HuH-7.5 (cell line): ENCODE data around the gene HLA-DMB.
"Not testable (repeated sequence)": the region's sequence is repeated elsewhere in the genome, so short reads cannot be mapped to it uniquely, and the experiment has no call there.

Source experiments
- DNase-seq: peaks from one replicate; pipeline ENCODE4 v3.0.0; 2011; ENCODE audit warnings: low spot score

HLA-DMB gene

DNA sequence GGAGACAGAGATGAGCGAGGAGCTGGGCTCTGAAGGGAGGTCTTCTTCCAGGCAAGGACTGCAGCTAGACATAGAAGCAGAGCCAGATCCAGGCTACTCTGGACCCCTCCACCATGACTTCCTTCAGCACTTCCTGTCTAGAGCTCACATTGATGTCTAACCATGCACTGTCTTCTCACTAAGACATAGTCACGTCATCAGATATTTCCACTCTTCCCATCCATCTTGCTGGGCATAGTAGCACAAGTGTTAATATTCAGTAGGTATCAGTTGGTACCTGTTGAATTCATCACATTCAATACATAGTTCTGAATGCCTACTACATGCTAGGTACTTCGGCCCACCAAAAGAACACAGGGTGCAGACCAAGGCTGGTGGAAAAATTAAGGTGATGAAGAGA is 9.2 kb upstream of the HLA-DMB start:
- no peak for DNase-seq

DNA sequence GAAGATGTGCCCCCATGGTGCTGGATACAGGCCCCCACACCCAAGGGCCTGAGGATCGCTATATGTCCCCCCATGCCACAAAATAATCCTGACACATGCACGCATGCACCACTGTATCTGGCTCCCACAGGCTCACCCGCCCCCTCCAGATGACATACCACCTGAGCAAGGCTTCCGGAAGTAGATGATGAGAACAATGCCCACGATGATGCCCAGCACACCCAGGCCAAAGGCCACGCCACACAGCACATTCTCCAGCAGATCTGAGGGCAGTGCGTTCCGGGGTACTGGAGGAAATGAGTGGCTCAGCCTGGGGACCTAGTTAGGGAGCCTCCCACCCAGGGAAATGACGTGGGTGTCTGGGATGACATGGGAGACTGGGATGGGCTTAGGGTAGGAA is 8.3 kb upstream of the HLA-DMB start:
- DNase-seq = no peak

DNA sequence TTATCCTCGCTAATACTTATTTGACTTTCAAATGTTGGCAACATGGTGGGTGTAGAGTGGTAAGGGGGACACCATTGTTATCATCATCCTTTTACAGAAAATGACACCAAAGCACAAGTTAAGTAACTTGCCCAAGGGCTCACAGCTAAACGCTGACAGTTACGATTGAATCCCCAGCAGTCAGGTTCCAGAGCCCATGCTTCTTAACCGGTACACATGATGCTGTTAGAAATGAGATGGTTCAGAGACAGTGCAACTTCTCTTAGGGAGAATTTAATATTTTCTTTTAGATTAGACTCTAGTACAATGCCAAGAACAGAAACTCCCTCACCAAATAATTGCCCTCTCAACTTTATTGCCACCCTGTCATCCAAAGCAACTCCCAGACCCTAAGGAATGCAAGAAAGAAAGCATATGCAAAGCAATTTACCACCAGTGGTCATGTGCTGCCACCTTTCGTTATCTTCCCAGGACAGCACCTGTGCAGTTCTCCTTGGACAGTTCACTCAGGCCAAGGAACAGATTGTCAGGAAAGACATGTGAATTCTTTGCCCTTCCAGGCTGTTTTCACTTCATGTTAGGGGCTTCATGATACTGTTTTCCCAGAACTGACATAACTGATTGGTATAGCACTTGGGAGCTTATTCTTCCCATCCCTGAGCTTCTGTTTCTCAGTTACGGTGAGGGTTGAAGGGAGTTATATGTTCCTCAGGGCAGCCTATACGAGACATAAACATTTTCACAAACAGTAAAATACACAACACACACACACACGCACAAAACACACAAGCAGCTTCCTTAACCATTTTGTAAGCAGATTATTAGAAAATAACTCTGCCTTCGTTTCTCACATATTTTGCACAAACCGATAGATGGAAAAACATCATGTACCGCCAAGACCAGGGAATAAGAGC is 7.0 kb upstream of the HLA-DMB start:
- no peak for DNase-seq

GRCh38 chr6:32946893-32947292 is 6.1 kb upstream of the HLA-DMB start:
- DNase-seq = no peak

DNA sequence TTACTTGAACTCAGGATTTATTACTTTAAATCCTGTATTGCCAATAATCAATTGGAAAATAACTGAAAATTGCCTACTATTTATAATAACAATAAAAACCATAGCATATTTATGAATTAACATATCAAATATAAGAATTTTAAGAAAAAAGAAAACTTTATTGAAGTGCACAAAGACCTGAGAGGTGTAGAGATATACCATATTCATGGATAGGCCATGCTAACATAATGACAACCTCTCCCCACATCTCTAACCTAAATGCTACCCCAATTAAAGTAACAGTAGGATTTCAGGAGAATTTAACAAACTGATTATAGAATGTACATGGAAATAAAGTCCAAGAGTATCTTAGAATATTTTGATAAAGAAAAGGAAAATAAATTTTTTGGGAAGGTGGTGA is 5.1 kb upstream of the HLA-DMB start:
- no peak for DNase-seq

- DNase-seq = no peak
Measured at GRCh38 chr6:32945108-32945760, 4.4 kb upstream of the HLA-DMB start.

- DNase-seq = no peak
Measured at GRCh38 chr6:32943864-32944649, 3.2 kb upstream of the HLA-DMB start.

DNA sequence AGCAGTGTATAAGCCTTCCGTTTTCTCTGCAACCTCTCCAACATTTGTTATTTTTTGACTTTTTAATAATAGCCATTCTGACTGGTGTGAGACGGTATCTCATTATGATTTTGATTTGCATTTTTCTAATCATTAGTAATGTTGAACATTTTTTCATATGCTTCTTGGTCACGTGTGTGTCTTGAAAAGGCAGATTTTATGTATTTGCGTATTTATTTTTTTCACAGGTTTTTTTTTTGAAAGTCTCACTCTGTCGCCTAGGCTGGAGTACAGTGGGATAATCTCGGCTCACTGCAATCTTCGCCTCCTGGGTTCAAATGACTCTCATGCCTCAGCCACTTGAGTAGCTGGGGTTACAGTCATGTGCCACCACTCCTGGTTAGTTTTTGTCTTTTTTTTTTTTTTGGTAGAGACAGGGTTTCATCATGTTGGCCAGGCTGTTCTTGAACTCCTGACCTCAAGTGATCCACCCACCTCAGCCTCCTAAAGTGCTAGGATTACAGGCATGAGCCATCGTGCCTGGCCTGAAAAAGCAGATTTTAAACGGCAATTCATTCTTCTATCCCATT is 1.8 kb upstream of the HLA-DMB start:
- DNase-seq = not testable (repeated sequence)

GRCh38 chr6:32941214-32941768 is 463 bp upstream of the HLA-DMB start:
- no peak for DNase-seq

DNA sequence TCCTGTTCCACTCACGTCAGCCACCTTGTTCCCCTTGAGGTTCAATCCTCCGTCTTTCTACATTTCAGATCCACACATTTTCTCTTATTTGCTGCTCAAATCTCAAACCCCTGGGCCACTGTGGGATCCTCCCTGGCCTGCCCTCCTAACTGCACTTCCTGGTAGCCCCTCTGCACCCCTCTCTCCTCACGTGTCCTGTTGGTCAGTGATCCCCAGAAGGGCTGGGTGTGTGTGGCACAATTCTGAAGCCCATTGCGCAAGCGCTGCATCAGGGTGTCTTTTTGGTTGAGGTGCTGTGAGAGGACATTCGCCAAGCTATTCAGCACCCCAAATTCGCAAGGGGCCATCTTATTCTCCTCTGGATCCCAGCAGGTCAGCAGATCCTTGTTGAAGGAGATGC is 2.3 kb downstream of the HLA-DMB start:
- no peak for DNase-seq

DNA sequence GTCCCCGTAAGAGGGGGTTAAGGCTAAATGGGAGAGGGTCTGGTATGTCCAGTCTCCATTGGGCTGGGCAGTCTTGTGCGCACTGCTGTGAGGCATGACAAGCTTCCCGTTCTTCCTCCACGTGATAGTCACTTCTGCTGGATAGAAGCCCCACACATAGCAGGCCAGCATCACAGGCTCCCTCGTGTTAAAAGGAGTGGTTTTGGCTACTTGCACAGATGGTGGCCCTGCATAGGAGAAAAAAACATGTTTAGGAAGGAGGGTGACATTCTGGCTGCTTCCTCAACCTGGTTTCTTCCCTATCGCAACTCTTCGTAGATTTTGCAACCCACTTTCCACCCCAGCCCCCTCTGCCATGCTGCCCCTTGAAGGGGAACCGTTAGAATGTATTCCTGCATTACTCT is 3.6 kb downstream of the HLA-DMB start:
- no peak for DNase-seq

- DNase-seq = no peak
Measured at GRCh38 chr6:32936239-32937152, 4.3 kb downstream of the HLA-DMB start.

DNA sequence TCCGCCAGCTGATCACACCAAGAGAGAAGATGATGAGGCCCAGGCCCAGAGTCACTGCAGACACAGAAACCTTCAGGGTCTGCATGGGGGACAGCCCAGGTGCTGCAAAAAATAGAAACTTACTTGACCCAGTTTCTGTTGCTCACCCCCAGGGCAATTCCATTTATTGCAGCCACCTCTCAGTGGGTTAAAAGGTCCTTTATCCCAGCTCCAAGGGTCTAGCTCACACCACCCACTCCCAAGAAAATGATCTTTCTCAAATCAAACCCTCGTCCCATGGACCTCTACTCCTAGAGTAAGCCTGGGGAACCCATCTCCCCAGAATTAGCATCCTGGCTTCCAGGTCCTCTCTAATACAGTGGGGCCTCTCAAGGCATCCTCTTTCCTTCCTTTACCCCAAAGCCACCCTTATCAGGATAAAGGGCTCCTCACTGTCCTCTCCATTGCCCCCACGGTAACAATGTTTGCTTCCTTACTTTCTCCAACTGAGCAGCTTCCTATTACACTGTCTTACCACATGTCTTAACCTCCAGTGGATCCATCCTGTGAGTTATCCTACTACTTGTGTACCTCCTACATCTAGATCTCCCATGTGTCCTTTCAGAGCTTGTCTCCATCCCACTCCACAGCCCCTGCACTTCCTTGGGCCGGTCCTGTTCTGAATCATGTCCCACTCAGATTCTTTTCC is 5.1 kb downstream of the HLA-DMB start:
- DNase-seq = no peak

DNA sequence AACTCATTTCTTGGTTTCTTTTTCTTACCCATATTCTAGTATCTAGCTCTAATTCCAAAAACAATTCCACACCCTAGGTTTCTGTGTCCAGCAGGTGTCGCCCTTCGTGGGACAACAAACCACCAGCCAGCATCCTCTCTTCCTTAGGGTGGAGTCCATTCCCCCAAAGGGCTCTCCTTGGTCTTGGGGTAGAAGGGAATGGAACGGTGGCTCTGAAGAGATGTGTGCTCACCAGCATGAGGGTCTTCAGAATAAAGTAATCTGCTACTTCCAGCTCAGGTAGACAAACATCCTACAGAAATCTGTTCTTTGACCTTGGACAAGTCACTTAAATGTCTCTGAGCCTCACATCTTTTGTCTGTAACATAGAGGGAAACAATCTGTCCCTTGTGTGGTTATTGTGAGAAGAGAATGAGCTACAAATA is 7.2 kb downstream of the HLA-DMB start:
- peak; percentile 25 for DNase-seq

DNA sequence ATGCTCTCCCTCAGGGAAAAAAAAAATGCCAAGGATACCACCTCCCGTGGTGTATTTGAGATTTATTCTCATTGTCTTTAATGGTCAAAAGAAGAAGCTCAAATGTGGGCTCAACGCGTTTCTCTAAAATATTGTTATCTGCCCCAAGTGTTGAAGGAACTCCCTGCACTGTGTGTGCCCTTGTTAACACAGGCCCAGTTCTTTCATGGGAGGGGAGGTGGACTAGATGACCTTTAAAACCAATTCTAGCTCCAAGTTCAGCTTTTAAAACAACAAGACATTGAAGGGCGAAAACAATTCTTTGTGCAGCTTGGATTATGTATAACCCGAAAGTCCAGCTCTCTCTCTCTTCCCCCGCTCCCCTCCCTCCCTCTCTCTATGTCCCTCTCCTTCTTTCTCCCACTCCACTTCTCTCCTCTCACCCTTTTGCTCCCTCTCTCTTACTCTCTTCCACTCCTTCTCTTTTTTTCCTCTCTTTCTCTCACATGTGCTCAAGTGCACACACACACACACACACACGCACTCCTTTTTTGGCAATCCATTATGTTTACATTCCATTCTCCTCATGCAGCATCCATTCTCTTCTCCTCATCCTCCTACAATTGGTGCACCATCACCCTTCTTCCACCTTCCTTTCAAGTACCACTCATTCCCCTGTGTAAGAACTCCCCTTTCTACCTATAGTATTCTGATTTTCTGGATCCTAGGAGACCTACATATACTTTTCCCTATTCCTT is 8.5 kb downstream of the HLA-DMB start:
- no peak for DNase-seq

- DNase-seq = no peak
Measured at GRCh38 chr6:32931211-32931610, 9.6 kb downstream of the HLA-DMB start.

DNA sequence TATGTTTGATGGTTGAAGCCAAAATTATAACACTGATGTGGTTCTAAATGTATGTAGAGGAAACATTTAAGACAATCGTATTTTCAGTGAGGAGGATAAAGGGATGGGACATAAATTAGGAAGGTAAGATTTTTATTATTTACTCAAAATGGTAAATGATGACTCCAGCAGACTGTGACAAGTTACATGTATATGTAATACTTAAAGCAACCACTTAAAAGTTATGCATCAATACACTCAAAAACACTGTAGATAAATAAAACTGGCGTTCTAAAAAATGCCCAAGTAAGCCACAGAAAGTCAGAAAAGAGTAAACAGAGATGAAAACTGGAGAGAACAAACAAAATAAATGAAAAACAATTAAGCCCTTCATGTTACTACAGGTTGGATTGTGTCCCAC is 18.7 kb downstream of the HLA-DMB start:
- no peak for DNase-seq

GRCh38 chr6:32920715-32921114 is 20.1 kb downstream of the HLA-DMB start:
- no peak for DNase-seq

GRCh38 chr6:32912951-32913350 is 27.9 kb downstream of the HLA-DMB start:
- DNase-seq = no peak

DNA sequence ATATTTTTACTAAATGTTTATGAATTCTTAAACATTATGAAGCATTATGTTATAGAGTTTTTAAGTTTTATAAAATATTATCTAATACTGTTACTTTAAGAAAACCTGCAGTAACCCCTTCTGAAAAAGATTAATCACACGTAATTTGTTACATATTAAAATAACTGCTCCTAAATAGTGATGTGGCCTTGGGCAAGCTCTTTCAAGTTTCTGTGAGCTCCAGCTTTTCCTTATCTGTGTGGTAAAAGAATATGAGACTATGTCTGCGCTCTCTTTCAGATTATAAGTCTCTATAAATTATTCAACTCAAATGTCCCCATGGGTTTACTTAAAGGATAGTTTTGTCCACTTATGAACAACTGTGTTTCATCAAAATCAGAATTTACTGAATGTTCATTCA is 31.9 kb downstream of the HLA-DMB start:
- no peak for DNase-seq
